Small intestine (tissue), 7 donors: ENCODE measurements around the gene CLEC4G. TPM values are rescaled to one million over a fixed set of nuclear protein-coding genes. Genes with fewer than 3 reads are reported as not detected.
"Not testable (repeated sequence)": the region's sequence is repeated elsewhere in the genome, so short reads cannot be mapped to it uniquely, and the experiment has no call there.

Experiments used
- DNase-seq, 2 donors: peaks; one replicate each; pipeline versions ENCODE4 v3.0.0 to v3.0.0-alpha.2; 2013
- FAIRE-seq: peaks from 2 replicates; lab custom pipeline; 2012; peaks lifted over from hg19 to GRCh38; lab: Jason Lieb, UNC
- H3K27ac ChIP-seq, 3 donors: one replicate each; pipeline ENCODE4 v1.5.1; 2013; ENCODE audit warnings: low read length in 2 of 3, mild to moderate bottlenecking in 2 of 3, control low read depth in 1 of 3, inconsistent platforms in 1 of 3, low read depth in 1 of 3, moderate library complexity in 1 of 3
- H3K27me3 ChIP-seq, 3 donors: one replicate each; pipeline ENCODE4 v1.6.1; 2013; ENCODE audit warnings: low read length in 3 of 3, inconsistent platforms in 1 of 3; ENCODE audit not compliant: control insufficient read depth in 3 of 3, insufficient read depth in 3 of 3
- H3K36me3 ChIP-seq, 3 donors: one replicate each; pipeline ENCODE4 v1.6.1; 2013; ENCODE audit warnings: low read length in 3 of 3, inconsistent platforms in 1 of 3, low read depth in 1 of 3, mild to moderate bottlenecking in 1 of 3, moderate library complexity in 1 of 3; ENCODE audit not compliant: control insufficient read depth in 3 of 3, insufficient read depth in 2 of 3
- H3K4me1 ChIP-seq, 3 donors: one replicate each; pipeline ENCODE4 v1.6.1; 2013; ENCODE audit warnings: low read length in 2 of 3, inconsistent platforms in 1 of 3, low read depth in 1 of 3, mild to moderate bottlenecking in 1 of 3, moderate library complexity in 1 of 3; ENCODE audit not compliant: control insufficient read depth in 3 of 3, insufficient read depth in 2 of 3
- H3K4me3 ChIP-seq, 3 donors: one replicate each; pipeline ENCODE4 v1.5.1; 2013; ENCODE audit warnings: low read length in 3 of 3, control low read depth in 1 of 3, inconsistent platforms in 1 of 3, low read depth in 1 of 3, mild to moderate bottlenecking in 1 of 3, moderate library complexity in 1 of 3
- H3K9me3 ChIP-seq, 2 donors: one replicate each; pipeline ENCODE4 v1.6.1; 2013; ENCODE audit warnings: low read depth in 1 of 2, low read length in 1 of 2; ENCODE audit not compliant: control insufficient read depth in 2 of 2, insufficient read depth in 1 of 2
- WGBS, 3 donors: extraction: QIAGEN DNeasy Blood & Tissue Kit; methylation state at CpG; one replicate each; pipeline ENCODE4 v1.1.7; 2013; 5-methylcytosine and 5-hydroxymethylcytosine counted together
- polyA plus RNA-seq, 4 donors: library from polyadenylated mRNA; stranded (reverse) in 3 of 4; unstranded in 1 of 4; fragments of 200-250 nt in 3 of 4; fragments of 120-200 nt in 1 of 4; gene quantifications; one replicate each; pipeline versions ENCODE4 v1.2.1 to v1.2.3, GENCODE V29; 2013
- donor health status: healthy with polysubstance abuse.
- donor health status: control.
- donor health status: control.
- donor health status: Bipolar disorder and iron deficiency.
- donor health status: healthy.

The CLEC4G gene
- polyA plus RNA-seq, 4 donors: 0.18 to 1.9 (median 0.73) TPM; not detected in 1

GRCh38 chr19:7769171-7769570 lies 37.3 kb upstream of the CLEC4G start:
- 78 to 86% (median 79%) methylated on average over 2 of the region's 2 CpGs for WGBS, 3 donors
- FAIRE-seq (no peak), DNase-seq (no peak)
- Histone ChIP-seq H3K9me3 (no peaks in the 10 kb centered on the region), H3K36me3 (no peaks in the 10 kb centered on the region), H3K27ac (no peak overlapping the region), H3K27me3 (no peaks in the 10 kb centered on the region), H3K4me1 (no peaks in the 10 kb centered on the region), H3K4me3 (no peak overlapping the region)

GRCh38 chr19:7767487-7767886 lies 35.6 kb upstream of the CLEC4G start:
- FAIRE-seq (no peak), DNase-seq (no peak)
- no peaks in the 10 kb centered on the region for H3K36me3 ChIP-seq
- no peaks in the 10 kb centered on the region for H3K27me3 ChIP-seq
- no peak overlapping the region for H3K4me3 ChIP-seq
- no peaks in the 10 kb centered on the region for H3K9me3 ChIP-seq
- WGBS, 3 donors: 64 to 74% (median 70%) methylated on average over 4 of the region's 4 CpGs
- H3K4me1 ChIP-seq: no peaks in the 10 kb centered on the region
- H3K27ac ChIP-seq: no peak overlapping the region

GRCh38 chr19:7766535-7766934 lies 34.6 kb upstream of the CLEC4G start:
- H3K4me1 ChIP-seq: no peaks in the 10 kb centered on the region
- H3K4me3 ChIP-seq: no peak overlapping the region
- WGBS, 3 donors: 66 to 78% (median 69%) methylated on average over 11 of the region's 11 CpGs
- no peaks in the 10 kb centered on the region for H3K36me3 ChIP-seq
- no peaks in the 10 kb centered on the region for H3K27me3 ChIP-seq
- H3K9me3 ChIP-seq: no peaks in the 10 kb centered on the region
- FAIRE-seq (no peak), DNase-seq (no peak)
- H3K27ac ChIP-seq: no peak overlapping the region

- H3K9me3 ChIP-seq, DNase-seq, H3K4me1 ChIP-seq, H3K36me3 ChIP-seq, H3K27me3 ChIP-seq, H3K4me3 ChIP-seq, H3K27ac ChIP-seq, FAIRE-seq: not testable (repeated sequence)
- 78 to 95% (median 80%) methylated on average over 2 of the region's 2 CpGs for WGBS, 3 donors
Observed at GRCh38 chr19:7765043-7765442, 33.1 kb upstream of the CLEC4G start.

- 49 to 56% (median 54%) methylated on average over 3 of the region's 3 CpGs for WGBS, 3 donors
- H3K9me3 ChIP-seq: peaks cover 0 to 11% of the 10 kb centered on the region in 2 donors
- not testable (repeated sequence) for DNase-seq, H3K27ac ChIP-seq, H3K4me3 ChIP-seq, H3K4me1 ChIP-seq, H3K27me3 ChIP-seq, FAIRE-seq, H3K36me3 ChIP-seq
Observed at GRCh38 chr19:7764157-7764556, 32.2 kb upstream of the CLEC4G start.

GRCh38 chr19:7763696-7764095 lies 31.8 kb upstream of the CLEC4G start:
- FAIRE-seq: no peak
- peaks cover 0 to 11% of the 10 kb centered on the region in 2 donors for H3K9me3 ChIP-seq
- no peak overlapping the region for H3K27ac ChIP-seq
- H3K4me1 ChIP-seq: no peaks in the 10 kb centered on the region
- no peak overlapping the region for H3K4me3 ChIP-seq
- DNase-seq: no peak
- H3K27me3 ChIP-seq: peaks cover 0 to 2% (median 0%) of the 10 kb centered on the region in 3 donors
- no peaks in the 10 kb centered on the region for H3K36me3 ChIP-seq
- 0 to 41% (median 27%) methylated on average over 1 of the region's 1 CpG for WGBS, 3 donors

GRCh38 chr19:7762719-7763293 lies 30.9 kb upstream of the CLEC4G start, which contains the start of gene CLEC4M:
Gene CLEC4M (plus strand): TSS chr19:7763243. CDS start chr19:7763267, 24 bp downstream.
- Histone ChIP-seq H3K36me3 (no peaks in the 10 kb centered on the region), H3K27me3 (peaks cover 0 to 2% (median 0%) of the 10 kb centered on the region in 3 donors), H3K27ac (no peak within 1 kb of the TSS), H3K9me3 (peaks cover 0 to 17% of the 10 kb centered on the region in 2 donors), H3K4me1 (no peaks in the 10 kb centered on the region), H3K4me3 (no peak within 1 kb of the TSS)
- 72 to 75% (median 72%) methylated on average over 8 of the region's 8 CpGs for WGBS, 3 donors
- DNase-seq (no peak), FAIRE-seq (no peak)

- H3K4me1 ChIP-seq: no peaks in the 10 kb centered on the region
- 86 to 95% (median 95%) methylated on average over 1 of the region's 1 CpG for WGBS, 3 donors
- H3K36me3 ChIP-seq: no peaks in the 10 kb centered on the region
- no peak overlapping the region for H3K4me3 ChIP-seq
- DNase-seq (no peak), FAIRE-seq (no peak)
- no peak overlapping the region for H3K27ac ChIP-seq
- H3K27me3 ChIP-seq: peaks cover 0 to 4% (median 0%) of the 10 kb centered on the region in 3 donors
- H3K9me3 ChIP-seq: peaks cover 0 to 32% of the 10 kb centered on the region in 2 donors
Observed at GRCh38 chr19:7759156-7759555, 27.2 kb upstream of the CLEC4G start.

GRCh38 chr19:7757358-7757757 lies 25.4 kb upstream of the CLEC4G start:
- Histone ChIP-seq H3K4me3 (no peak overlapping the region), H3K27ac (no peak overlapping the region), H3K4me1 (no peaks in the 10 kb centered on the region), H3K36me3 (no peaks in the 10 kb centered on the region), H3K9me3 (peaks cover 0 to 32% of the 10 kb centered on the region in 2 donors), H3K27me3 (peaks cover 0 to 4% (median 0%) of the 10 kb centered on the region in 3 donors)
- DNase-seq: no peak
- 65 to 82% (median 69%) methylated on average over 3 of the region's 3 CpGs for WGBS, 3 donors
- no peak for FAIRE-seq
